ENCODE data around the gene SIGLEC8. TPM values are rescaled to one million over a fixed set of nuclear protein-coding genes. Genes with fewer than 3 reads are reported as not detected.
"Not testable (repeated sequence)": the region's sequence is repeated elsewhere in the genome, so short reads cannot be mapped to it uniquely, and the experiment has no call there.

SIGLEC8 gene
- total RNA-seq, 4 donors from 2014 or later = 0.21 to 0.34 TPM; not detected in 2

DNA sequence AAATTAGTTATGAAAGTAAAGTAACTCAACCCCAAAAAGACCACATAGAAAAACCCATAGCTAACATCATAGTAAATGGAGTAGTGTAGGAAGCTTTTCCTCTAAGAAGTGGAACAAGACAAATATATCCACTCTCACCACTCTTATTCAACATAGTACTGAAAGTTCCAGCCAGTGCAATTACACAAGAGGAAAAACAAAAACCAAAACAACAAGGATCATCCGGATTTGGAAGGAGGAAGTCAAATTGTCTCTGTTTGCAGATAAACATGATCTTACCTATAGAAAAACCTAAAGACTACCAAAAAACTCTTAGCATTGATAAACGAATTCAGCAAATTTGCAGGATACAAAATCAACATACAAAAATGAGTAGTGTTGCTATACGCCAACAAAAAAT lies 8.5 kb upstream of the SIGLEC8 start:
- Histone ChIP-seq H3K4me3 (no peak overlapping the region), H3K27ac (no peak overlapping the region), H3K36me3 (no peaks in the 10 kb centered on the region), H3K9me3 (no peaks in the 10 kb centered on the region), H3K4me1 (no peaks in the 10 kb centered on the region), H3K27me3 (no peaks in the 10 kb centered on the region)
- intact Hi-C loops (cut with DNase I; ENCODE audit: low total_unique reads) = no loop called here
- DNase-seq = no peak
- no peak for TF ChIP-seq POLR2A (IDR thresholded peaks at IDR 0.05)
- TF ChIP-seq CTCF (IDR thresholded peaks at IDR 0.05) = no peak

DNA sequence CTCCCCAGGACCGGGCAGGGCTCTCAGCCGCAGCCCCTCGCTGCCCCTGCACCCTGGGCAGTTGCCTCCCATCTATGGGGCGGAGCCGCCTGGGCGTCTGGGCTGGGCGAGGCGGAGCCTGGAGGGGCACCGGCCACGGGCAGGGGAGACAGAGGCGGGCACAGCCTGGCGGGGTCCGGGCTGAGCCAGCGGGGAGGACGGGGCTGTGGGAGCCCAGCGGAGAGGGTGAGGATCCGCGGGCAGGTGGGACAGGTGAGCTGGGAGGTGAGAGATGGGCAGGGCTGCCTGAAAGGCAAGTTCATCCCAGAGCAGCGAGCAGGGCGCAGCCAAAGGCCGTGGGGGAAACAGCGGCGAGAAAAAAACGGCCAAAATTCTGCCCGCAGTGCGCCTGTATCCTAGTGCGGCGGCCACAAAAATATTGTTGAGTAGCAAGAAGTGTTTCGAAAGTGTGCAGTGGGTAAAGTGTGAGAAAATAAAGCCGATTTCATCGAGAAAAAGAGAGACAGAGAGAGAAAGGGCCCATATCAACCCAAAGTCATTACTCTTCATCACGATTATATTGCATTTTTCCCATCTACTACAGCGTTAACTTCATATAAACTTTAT lies 5.8 kb upstream of the SIGLEC8 start:
- intact Hi-C loops (cut with DNase I; ENCODE audit: low total_unique reads); H3K27ac ChIP-seq; H3K36me3 ChIP-seq; H3K9me3 ChIP-seq; DNase-seq; H3K4me1 ChIP-seq; H3K27me3 ChIP-seq; H3K4me3 ChIP-seq: not testable (repeated sequence)

GRCh38 chr19:51462681-51463080 lies 4.4 kb upstream of the SIGLEC8 start:
- no peak for DNase-seq
- TF ChIP-seq POLR2A (IDR thresholded peaks at IDR 0.05) (no peak), CTCF (IDR thresholded peaks at IDR 0.05) (no peak)
- no peaks in the 10 kb centered on the region for H3K9me3 ChIP-seq
- H3K27me3 ChIP-seq = no peaks in the 10 kb centered on the region
- H3K27ac ChIP-seq = no peak overlapping the region
- no peak overlapping the region for H3K4me3 ChIP-seq
- no peaks in the 10 kb centered on the region for H3K36me3 ChIP-seq
- no peaks in the 10 kb centered on the region for H3K4me1 ChIP-seq
- intact Hi-C loops (cut with DNase I; ENCODE audit: low total_unique reads) = no loop called here

DNA sequence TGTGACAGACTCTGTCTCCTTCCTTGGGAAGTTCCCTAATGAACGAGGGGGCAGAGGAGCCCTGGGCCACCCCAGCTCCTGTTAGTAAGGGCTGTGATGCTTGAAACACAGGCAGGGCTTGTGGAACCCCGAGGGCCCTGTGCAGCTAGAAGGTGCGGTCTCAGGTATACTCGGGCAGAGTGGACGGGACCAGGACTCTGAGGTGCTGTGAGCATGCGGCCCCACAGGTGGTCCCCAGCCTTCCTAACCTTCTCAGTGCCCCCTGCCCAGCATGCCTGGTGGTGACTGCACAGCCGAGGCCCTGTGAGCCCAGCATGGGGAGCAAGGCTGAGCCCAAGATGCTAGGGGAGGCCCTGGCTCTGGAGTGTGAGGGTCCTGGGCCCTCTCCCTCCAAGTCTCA lies 4.0 kb upstream of the SIGLEC8 start:
- no peak for DNase-seq
- Histone ChIP-seq H3K9me3 (no peaks in the 10 kb centered on the region), H3K36me3 (no peaks in the 10 kb centered on the region), H3K4me1 (no peaks in the 10 kb centered on the region), H3K27me3 (no peaks in the 10 kb centered on the region), H3K27ac (no peak overlapping the region), H3K4me3 (no peak overlapping the region)
- no peak for TF ChIP-seq CTCF (IDR thresholded peaks at IDR 0.05)
- no peak for TF ChIP-seq POLR2A (IDR thresholded peaks at IDR 0.05)
- intact Hi-C loops (cut with DNase I; ENCODE audit: low total_unique reads) = no loop called here

GRCh38 chr19:51461723-51462161 lies 3.5 kb upstream of the SIGLEC8 start:
- Histone ChIP-seq H3K36me3 (no peaks in the 10 kb centered on the region), H3K4me1 (no peaks in the 10 kb centered on the region), H3K9me3 (no peaks in the 10 kb centered on the region), H3K4me3 (no peak overlapping the region), H3K27me3 (no peaks in the 10 kb centered on the region), H3K27ac (no peak overlapping the region)
- no peak for DNase-seq
- intact Hi-C loops (cut with DNase I; ENCODE audit: low total_unique reads) = no loop called here
- no peak for TF ChIP-seq CTCF (IDR thresholded peaks at IDR 0.05)
- TF ChIP-seq POLR2A (IDR thresholded peaks at IDR 0.05) = no peak

Measured in uterus (tissue), 4 donors.